ENCODE data around the gene ZBTB48.
A peak's percentile ranks its signal among the peaks of the same experiment; 100 is the strongest.
"Not testable (repeated sequence)": the region's sequence is repeated elsewhere in the genome, so short reads cannot be mapped to it uniquely, and the experiment has no call there.

ZBTB48 gene

GRCh38 chr1:6592865-6593593 lies 13.2 kb downstream of the ZBTB48 start:
- no peak for DNase-seq

GRCh38 chr1:6593810-6594209 lies 14.0 kb downstream of the ZBTB48 start:
- DNase-seq: no peak

- DNase-seq: no peak
These were observed 15.4 kb downstream of the ZBTB48 start for GRCh38 chr1:6594977-6595740.

- no peak for DNase-seq
These were observed 16.6 kb downstream of the ZBTB48 start for GRCh38 chr1:6596351-6596750.

- no peak for DNase-seq
These were observed 17.3 kb downstream of the ZBTB48 start for GRCh38 chr1:6596886-6597776.

GRCh38 chr1:6597777-6598131 lies 18.0 kb downstream of the ZBTB48 start:
- DNase-seq: no peak

GRCh38 chr1:6599141-6599975 lies 19.6 kb downstream of the ZBTB48 start:
- DNase-seq: no peak

GRCh38 chr1:6599991-6600390 lies 20.2 kb downstream of the ZBTB48 start:
- DNase-seq: not testable (repeated sequence)

GRCh38 chr1:6600410-6601048 lies 20.7 kb downstream of the ZBTB48 start:
- no peak for DNase-seq

GRCh38 chr1:6601049-6601922 lies 21.5 kb downstream of the ZBTB48 start:
- peak; percentile 27 for DNase-seq

GRCh38 chr1:6601923-6602668 lies 22.3 kb downstream of the ZBTB48 start:
- DNase-seq: no peak

GRCh38 chr1:6602669-6603237 lies 23.0 kb downstream of the ZBTB48 start, which contains the start of gene KLHL21:
Gene KLHL21, minus strand, starts transcription at chr1:6602869. Its CDS starts 52 bp downstream, at chr1:6602817.
- DNase-seq: peak; percentile 73

- DNase-seq: peak; percentile 81
These were observed 23.6 kb downstream of the ZBTB48 start for GRCh38 chr1:6603238-6603914.

- no peak for DNase-seq
These were observed 24.2 kb downstream of the ZBTB48 start for GRCh38 chr1:6603915-6604558.

- DNase-seq: peak; percentile 66
These were observed 33.0 kb downstream of the ZBTB48 start for GRCh38 chr1:6612641-6613360.

- peak; percentile 98 for DNase-seq
These were observed 33.7 kb downstream of the ZBTB48 start, which contains the start of gene PHF13 for GRCh38 chr1:6613361-6614018. Gene PHF13, plus strand, starts transcription at chr1:6613731. Its CDS starts 336 bp downstream, at chr1:6614067.
